ENCODE data around the gene PPFIA3.

Gene PPFIA3

GRCh38 chr19:49148784-49149651 is 29.7 kb downstream of the PPFIA3 start:
- FAIRE-seq: no peak

GRCh38 chr19:49149652-49150105 is 30.3 kb downstream of the PPFIA3 start:
- DNase-seq (ENCODE audit: insufficient read length, low spot score): no peak
- no peak for FAIRE-seq

More at GRCh38 chr19:49148784-49149651, 29.7 kb downstream of the PPFIA3 start:
- DNase-seq (ENCODE audit: insufficient read length, low spot score): peak; percentile 65

- DNase-seq (ENCODE audit: insufficient read length, low spot score) (peak; percentile 62), FAIRE-seq (no peak)
Observed at GRCh38 chr19:49150106-49150943, 31.0 kb downstream of the PPFIA3 start.

- FAIRE-seq (no peak), DNase-seq (ENCODE audit: insufficient read length, low spot score) (no peak)
Observed at GRCh38 chr19:49150944-49151243, 31.6 kb downstream of the PPFIA3 start.

- DNase-seq (ENCODE audit: insufficient read length, low spot score): no peak
- FAIRE-seq: no peak
Observed at GRCh38 chr19:49151267-49152118, 32.1 kb downstream of the PPFIA3 start.

GRCh38 chr19:49152119-49152550 is 32.8 kb downstream of the PPFIA3 start:
- FAIRE-seq (no peak), DNase-seq (ENCODE audit: insufficient read length, low spot score) (no peak)

GRCh38 chr19:49153167-49153809 is 33.9 kb downstream of the PPFIA3 start:
- no peak for FAIRE-seq
- no peak for DNase-seq (ENCODE audit: insufficient read length, low spot score)

GRCh38 chr19:49154279-49154678 is 34.9 kb downstream of the PPFIA3 start:
- FAIRE-seq (no peak), DNase-seq (ENCODE audit: insufficient read length, low spot score) (no peak)

- no peak for DNase-seq (ENCODE audit: insufficient read length, low spot score)
- FAIRE-seq: no peak
Observed at GRCh38 chr19:49155005-49155819, 35.9 kb downstream of the PPFIA3 start, which contains the start of gene HRC. Gene HRC, minus strand, starts transcription at chr19:49155396. Its CDS starts 159 bp downstream, at chr19:49155237.

GRCh38 chr19:49155820-49156346 is 36.5 kb downstream of the PPFIA3 start:
- DNase-seq (ENCODE audit: insufficient read length, low spot score) (no peak), FAIRE-seq (no peak)

GRCh38 chr19:49157445-49158224 is 38.3 kb downstream of the PPFIA3 start, which contains the start of gene TRPM4:
Gene TRPM4, plus strand, starts transcription at chr19:49157792. Its CDS starts 75 bp downstream, at chr19:49157867.
- FAIRE-seq: no peak
- DNase-seq (ENCODE audit: insufficient read length, low spot score): no peak

GRCh38 chr19:49160450-49161189 is 41.3 kb downstream of the PPFIA3 start:
- DNase-seq (ENCODE audit: insufficient read length, low spot score) (no peak), FAIRE-seq (no peak)

- FAIRE-seq (no peak), DNase-seq (ENCODE audit: insufficient read length, low spot score) (no peak)
Observed at GRCh38 chr19:49161987-49162386, 42.6 kb downstream of the PPFIA3 start.

- FAIRE-seq: no peak
- no peak for DNase-seq (ENCODE audit: insufficient read length, low spot score)
Observed at GRCh38 chr19:49165111-49165750, 45.9 kb downstream of the PPFIA3 start.

GRCh38 chr19:49165865-49166301 is 46.5 kb downstream of the PPFIA3 start:
- no peak for DNase-seq (ENCODE audit: insufficient read length, low spot score)
- FAIRE-seq: no peak

- FAIRE-seq: no peak
- DNase-seq (ENCODE audit: insufficient read length, low spot score): no peak
Observed at GRCh38 chr19:49167857-49168409, 48.6 kb downstream of the PPFIA3 start.

GRCh38 chr19:49168421-49168820 is 49.1 kb downstream of the PPFIA3 start:
- FAIRE-seq (no peak), DNase-seq (ENCODE audit: insufficient read length, low spot score) (no peak)
